Measurements from ENCODE around the gene BPIFB1.

BPIFB1 gene

GRCh38 chr20:33272155-33272873 lies 10.7 kb upstream of the BPIFB1 start:
- no peak for DNase-seq (ENCODE audit: low read depth in 3 of 3)

GRCh38 chr20:33273117-33273851 lies 9.7 kb upstream of the BPIFB1 start:
- peak in 1 of 3 donors; percentile 2 for DNase-seq (ENCODE audit: low read depth in 3 of 3)

- no peak for DNase-seq (ENCODE audit: low read depth in 3 of 3)
Measured at GRCh38 chr20:33275215-33275614, 7.8 kb upstream of the BPIFB1 start.

- no peak for DNase-seq (ENCODE audit: low read depth in 3 of 3)
Measured at GRCh38 chr20:33275871-33276270, 7.1 kb upstream of the BPIFB1 start.

GRCh38 chr20:33276303-33277113 lies 6.5 kb upstream of the BPIFB1 start:
- no peak for DNase-seq (ENCODE audit: low read depth in 3 of 3)

- DNase-seq (ENCODE audit: low read depth in 3 of 3), result no peak
Measured at GRCh38 chr20:33277471-33278441, 5.3 kb upstream of the BPIFB1 start.

- no peak for DNase-seq (ENCODE audit: low read depth in 3 of 3)
Measured at GRCh38 chr20:33278700-33279099, 4.3 kb upstream of the BPIFB1 start.

- DNase-seq (ENCODE audit: low read depth in 3 of 3), result no peak
Measured at GRCh38 chr20:33279261-33279910, 3.6 kb upstream of the BPIFB1 start.

GRCh38 chr20:33280000-33280680 lies 2.9 kb upstream of the BPIFB1 start:
- no peak for DNase-seq (ENCODE audit: low read depth in 3 of 3)

- DNase-seq (ENCODE audit: low read depth in 3 of 3), result no peak
Measured at GRCh38 chr20:33280775-33281174, 2.2 kb upstream of the BPIFB1 start.

- DNase-seq (ENCODE audit: low read depth in 3 of 3), result no peak
Measured at GRCh38 chr20:33281550-33282146, 1.4 kb upstream of the BPIFB1 start.

- no peak for DNase-seq (ENCODE audit: low read depth in 3 of 3)
Measured at GRCh38 chr20:33282196-33282934, 649 bp upstream of the BPIFB1 start.

GRCh38 chr20:33284284-33284683 lies 1.3 kb downstream of the BPIFB1 start:
- no peak for DNase-seq (ENCODE audit: low read depth in 3 of 3)

GRCh38 chr20:33284937-33285336 lies 1.9 kb downstream of the BPIFB1 start:
- DNase-seq (ENCODE audit: low read depth in 3 of 3), result no peak

GRCh38 chr20:33285861-33286495 lies 3.0 kb downstream of the BPIFB1 start:
- DNase-seq (ENCODE audit: low read depth in 3 of 3), result no peak

- DNase-seq (ENCODE audit: low read depth in 3 of 3), result no peak
Measured at GRCh38 chr20:33287884-33288283, 4.9 kb downstream of the BPIFB1 start.

GRCh38 chr20:33290852-33291251 lies 7.8 kb downstream of the BPIFB1 start:
- no peak for DNase-seq (ENCODE audit: low read depth in 3 of 3)

- DNase-seq (ENCODE audit: low read depth in 3 of 3), result no peak
Measured at GRCh38 chr20:33291416-33291815, 8.4 kb downstream of the BPIFB1 start.

All from stimulated activated CD4-positive, alpha-beta T cell treated with anti-CD3 and anti-CD28 coated beads, TNF-alpha, amount 100 ng/mL, for 48 hours (primary cell).